ENCODE results near the gene SLC19A1.

SLC19A1 gene

GRCh38 chr21:45485686-45486442, 56.4 kb downstream of the SLC19A1 start:
- TF ChIP-seq CTCF (conservative IDR thresholded peaks at IDR 0.05), result no peak
- TF ChIP-seq ZFX (IDR thresholded peaks at IDR 0.05), result no peak
- H3K27ac ChIP-seq, result no peak overlapping the region

GRCh38 chr21:45484318-45484717, 57.9 kb downstream of the SLC19A1 start:
- TF ChIP-seq ZFX (IDR thresholded peaks at IDR 0.05) (no peak), CTCF (conservative IDR thresholded peaks at IDR 0.05) (no peak)
- no peak overlapping the region for H3K27ac ChIP-seq

GRCh38 chr21:45482899-45483821, 59.1 kb downstream of the SLC19A1 start:
- TF ChIP-seq ZFX (IDR thresholded peaks at IDR 0.05) (no peak), CTCF (conservative IDR thresholded peaks at IDR 0.05) (no peak)
- H3K27ac ChIP-seq, result no peak overlapping the region

GRCh38 chr21:45481977-45482898, 60.0 kb downstream of the SLC19A1 start:
- TF ChIP-seq CTCF (conservative IDR thresholded peaks at IDR 0.05) (no peak), ZFX (IDR thresholded peaks at IDR 0.05) (no peak)

GRCh38 chr21:45481566-45481965, 60.7 kb downstream of the SLC19A1 start:
- H3K27ac ChIP-seq, result no peak overlapping the region
- TF ChIP-seq CTCF (conservative IDR thresholded peaks at IDR 0.05) (no peak), ZFX (IDR thresholded peaks at IDR 0.05) (no peak)

More at GRCh38 chr21:45481977-45482898, 60.0 kb downstream of the SLC19A1 start:
- H3K27ac ChIP-seq, result no peak overlapping the region

GRCh38 chr21:45480701-45481500, 61.3 kb downstream of the SLC19A1 start:
- TF ChIP-seq ZFX (IDR thresholded peaks at IDR 0.05) (no peak), CTCF (conservative IDR thresholded peaks at IDR 0.05) (no peak)
- H3K27ac ChIP-seq, result no peak overlapping the region

Measured in C4-2B (cell line).